K562 (cell line): ENCODE data around the gene ACTL10. TPM values are rescaled to one million over a fixed set of nuclear protein-coding genes. Genes with fewer than 3 reads are reported as not detected.

Experiments
- CBX2 ChIP-seq: fragments of 200-600 bp; sonication (generic); IDR thresholded peaks from one replicate; pipeline ENCODE4 v1.6.1; 2012; ENCODE audit warnings: mild to moderate bottlenecking, low read length, inconsistent platforms; ENCODE audit not compliant: insufficient read depth, poor library complexity, severe bottlenecking
- CC2D1A ChIP-seq: fragments of 450-650 bp; IDR thresholded peaks from 2 replicates; pipeline ENCODE4 v1.6.1; 2017; ENCODE audit warnings: mild to moderate bottlenecking
- HDAC6 ChIP-seq: IDR thresholded peaks from 2 replicates; pipeline ENCODE4 v1.6.1; 2012; ENCODE audit warnings: low read depth, mild to moderate bottlenecking, control low read depth, inconsistent platforms, low read length, moderate library complexity
- MCM3 ChIP-seq: fragments of 450-650 bp; IDR thresholded peaks from 2 replicates; pipeline ENCODE4 v1.6.1; 2016
- RBM39 ChIP-seq: fragments of 200-400 bp; formaldehyde crosslinking; optimal IDR thresholded peaks from 2 replicates; pipeline ENCODE3; 2018; ENCODE audit warnings: low read depth, low read length
- RCOR1 ChIP-seq, 2 experiments: IDR thresholded peaks; 2 replicates each; pipeline ENCODE4 v1.6.1; 2012; ENCODE audit warnings: low read depth in 2 of 2, low read length in 2 of 2, borderline replicate concordance in 1 of 2, improper control_type of control experiment in 1 of 2
- SUPT5H ChIP-seq: fragments of 450-650 bp; IDR thresholded peaks from 2 replicates; pipeline ENCODE4 v1.6.1; 2016
- TCF3 ChIP-seq: sonication (generic); formaldehyde crosslinking; IDR thresholded peaks from 2 replicates; pipeline ENCODE4 v1.4.0; 2020; ENCODE audit warnings: mild to moderate bottlenecking, missing genetic modification reagents
- XRCC3 ChIP-seq: fragments of 450-650 bp; IDR thresholded peaks from 2 replicates; pipeline ENCODE4 v1.6.1; 2017; ENCODE audit warnings: mild to moderate bottlenecking, moderate library complexity
- polyA plus RNA-seq, 8 experiments: library from polyadenylated mRNA; depleted of rRNA in 4 of 8; stranded (reverse) in 5 of 8; unstranded in 3 of 8; fragments of >200 nt; fragmentation: Nextera tagmentation in 2 of 8; fragmentation: Illumina TruSeq in 1 of 8; extraction: Ambion mirVana in 2 of 8; extraction: Trizol in 1 of 8; gene quantifications; 2 replicates each; pipeline versions ENCODE4 v1.2.1 to v1.2.3, GENCODE V29; 2011 to 2014; ENCODE audit warnings: inconsistent platforms in 1 of 8, missing spikeins in 1 of 8
- total RNA-seq, 7 experiments: library from RNA; depleted of rRNA in 6 of 7; stranded (reverse); fragments of >200 nt in 6 of 7; fragmentation: Illumina TruSeq in 2 of 7; extraction: Trizol in 2 of 7; gene quantifications; 2 replicates each; pipeline versions ENCODE4 v1.2.1 to v1.2.3, GENCODE V29; 2011 to 2021; ENCODE audit warnings: low replicate concordance in 1 of 7
- TF ChIP-seq, protein P1 (sequence below), 2 experiments: fragments of 450-650 bp in 1 of 2; sonication (generic) in 1 of 2; formaldehyde crosslinking in 1 of 2; IDR thresholded peaks; 2 replicates each; pipeline versions ENCODE4 v1.7.1 to v1.9.0; 2016 to 2022; ENCODE audit warnings: inconsistent platforms in 1 of 2, mild to moderate bottlenecking in 1 of 2, missing genetic modification reagents in 1 of 2
- TF ChIP-seq, protein P2 (sequence below): sonication (generic); formaldehyde crosslinking; IDR thresholded peaks from 2 replicates; pipeline ENCODE4 v1.8.0; 2022; ENCODE audit warnings: mild to moderate bottlenecking, missing genetic modification reagents
- TF ChIP-seq, protein P3 (sequence below): fragments of 450-650 bp; formaldehyde crosslinking; IDR thresholded peaks from 2 replicates; pipeline ENCODE4 v1.4.0; 2022; ENCODE audit warnings: missing genetic modification characterization

Gene ACTL10
- total and polyA plus RNA-seq, 9 of the 15 experiments (the other 6 are each of a cell fraction or from before 2014, with no cell fraction given): 0.07 to 0.14 TPM; not detected in 7

DNA sequence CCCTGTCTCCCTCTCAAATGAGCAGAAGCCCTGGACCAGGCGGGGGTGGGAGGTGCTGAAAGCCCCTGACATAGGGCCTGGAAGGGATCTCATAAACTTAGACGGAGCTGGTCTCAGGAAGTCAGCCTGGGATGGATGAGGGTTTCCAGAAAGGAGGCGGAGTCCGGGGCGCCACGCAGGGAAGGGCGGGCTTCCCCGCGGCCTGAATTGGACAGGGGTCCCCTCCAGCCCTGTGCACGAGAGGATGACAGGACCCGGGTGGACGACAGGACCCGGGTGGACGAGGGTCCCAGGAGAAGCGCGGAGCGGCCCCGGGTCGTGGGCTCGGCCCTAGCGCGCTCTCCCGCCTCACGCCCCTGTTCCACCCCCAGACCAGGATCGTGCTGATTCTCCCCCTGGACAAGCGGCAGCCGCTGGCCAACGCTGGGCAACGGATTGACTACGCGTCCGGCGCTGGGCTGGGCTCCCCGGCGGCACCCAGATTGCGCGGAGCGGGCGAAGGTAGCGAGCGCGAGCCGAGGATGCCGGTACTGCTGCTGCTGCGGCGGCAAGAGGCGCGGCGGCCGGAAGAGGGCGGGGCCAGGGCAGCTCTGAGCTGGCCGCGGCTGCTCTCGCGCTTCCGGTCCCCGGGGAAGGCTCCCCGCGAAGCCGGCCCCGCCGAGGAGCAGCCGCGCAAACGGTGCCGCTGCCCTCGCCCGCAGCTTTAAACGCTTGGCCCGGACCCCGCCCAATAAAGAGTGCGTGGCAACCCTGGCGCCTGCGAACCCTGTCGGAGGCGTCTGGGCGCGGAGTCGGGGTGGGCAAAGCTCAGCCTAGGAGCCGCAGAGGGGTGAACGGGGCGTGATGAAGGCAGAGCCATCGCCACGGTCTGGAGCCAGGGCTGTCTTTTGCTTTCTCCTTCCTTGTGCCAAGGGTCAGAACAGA, 3.3 kb upstream of the ACTL10 start (continued):
- TF ChIP-seq, protein P1, sequence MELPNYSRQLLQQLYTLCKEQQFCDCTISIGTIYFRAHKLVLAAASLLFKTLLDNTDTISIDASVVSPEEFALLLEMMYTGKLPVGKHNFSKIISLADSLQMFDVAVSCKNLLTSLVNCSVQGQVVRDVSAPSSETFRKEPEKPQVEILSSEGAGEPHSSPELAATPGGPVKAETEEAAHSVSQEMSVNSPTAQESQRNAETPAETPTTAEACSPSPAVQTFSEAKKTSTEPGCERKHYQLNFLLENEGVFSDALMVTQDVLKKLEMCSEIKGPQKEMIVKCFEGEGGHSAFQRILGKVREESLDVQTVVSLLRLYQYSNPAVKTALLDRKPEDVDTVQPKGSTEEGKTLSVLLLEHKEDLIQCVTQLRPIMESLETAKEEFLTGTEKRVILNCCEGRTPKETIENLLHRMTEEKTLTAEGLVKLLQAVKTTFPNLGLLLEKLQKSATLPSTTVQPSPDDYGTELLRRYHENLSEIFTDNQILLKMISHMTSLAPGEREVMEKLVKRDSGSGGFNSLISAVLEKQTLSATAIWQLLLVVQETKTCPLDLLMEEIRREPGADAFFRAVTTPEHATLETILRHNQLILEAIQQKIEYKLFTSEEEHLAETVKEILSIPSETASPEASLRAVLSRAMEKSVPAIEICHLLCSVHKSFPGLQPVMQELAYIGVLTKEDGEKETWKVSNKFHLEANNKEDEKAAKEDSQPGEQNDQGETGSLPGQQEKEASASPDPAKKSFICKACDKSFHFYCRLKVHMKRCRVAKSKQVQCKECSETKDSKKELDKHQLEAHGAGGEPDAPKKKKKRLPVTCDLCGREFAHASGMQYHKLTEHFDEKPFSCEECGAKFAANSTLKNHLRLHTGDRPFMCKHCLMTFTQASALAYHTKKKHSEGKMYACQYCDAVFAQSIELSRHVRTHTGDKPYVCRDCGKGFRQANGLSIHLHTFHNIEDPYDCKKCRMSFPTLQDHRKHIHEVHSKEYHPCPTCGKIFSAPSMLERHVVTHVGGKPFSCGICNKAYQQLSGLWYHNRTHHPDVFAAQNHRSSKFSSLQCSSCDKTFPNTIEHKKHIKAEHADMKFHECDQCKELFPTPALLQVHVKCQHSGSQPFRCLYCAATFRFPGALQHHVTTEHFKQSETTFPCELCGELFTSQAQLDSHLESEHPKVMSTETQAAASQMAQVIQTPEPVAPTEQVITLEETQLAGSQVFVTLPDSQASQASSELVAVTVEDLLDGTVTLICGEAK (IDR thresholded peaks at IDR 0.05): peak; percentile 93
- TF ChIP-seq, protein P1 (CRISPR knock-in tag; IDR thresholded peaks at IDR 0.05): no peak
- TF ChIP-seq CBX2 (no peak), XRCC3 (no peak), HDAC6 (no peak), SUPT5H (peak; percentile 77), MCM3 (no peak), RBM39 (no peak), TCF3 (no peak; the same call in 1 of the 2 replicates), CC2D1A (no peak), RCOR1 (IDR thresholded peaks at IDR 0.05; ENCODE audit: borderline replicate concordance in 1 of 2, low read depth in 2 of 2, low read length in 2 of 2) (0 out of 4 replicates have a peak, but pooled peaks of 1 of the 2 experiments have one; percentile 5)
- TF ChIP-seq, protein P2, sequence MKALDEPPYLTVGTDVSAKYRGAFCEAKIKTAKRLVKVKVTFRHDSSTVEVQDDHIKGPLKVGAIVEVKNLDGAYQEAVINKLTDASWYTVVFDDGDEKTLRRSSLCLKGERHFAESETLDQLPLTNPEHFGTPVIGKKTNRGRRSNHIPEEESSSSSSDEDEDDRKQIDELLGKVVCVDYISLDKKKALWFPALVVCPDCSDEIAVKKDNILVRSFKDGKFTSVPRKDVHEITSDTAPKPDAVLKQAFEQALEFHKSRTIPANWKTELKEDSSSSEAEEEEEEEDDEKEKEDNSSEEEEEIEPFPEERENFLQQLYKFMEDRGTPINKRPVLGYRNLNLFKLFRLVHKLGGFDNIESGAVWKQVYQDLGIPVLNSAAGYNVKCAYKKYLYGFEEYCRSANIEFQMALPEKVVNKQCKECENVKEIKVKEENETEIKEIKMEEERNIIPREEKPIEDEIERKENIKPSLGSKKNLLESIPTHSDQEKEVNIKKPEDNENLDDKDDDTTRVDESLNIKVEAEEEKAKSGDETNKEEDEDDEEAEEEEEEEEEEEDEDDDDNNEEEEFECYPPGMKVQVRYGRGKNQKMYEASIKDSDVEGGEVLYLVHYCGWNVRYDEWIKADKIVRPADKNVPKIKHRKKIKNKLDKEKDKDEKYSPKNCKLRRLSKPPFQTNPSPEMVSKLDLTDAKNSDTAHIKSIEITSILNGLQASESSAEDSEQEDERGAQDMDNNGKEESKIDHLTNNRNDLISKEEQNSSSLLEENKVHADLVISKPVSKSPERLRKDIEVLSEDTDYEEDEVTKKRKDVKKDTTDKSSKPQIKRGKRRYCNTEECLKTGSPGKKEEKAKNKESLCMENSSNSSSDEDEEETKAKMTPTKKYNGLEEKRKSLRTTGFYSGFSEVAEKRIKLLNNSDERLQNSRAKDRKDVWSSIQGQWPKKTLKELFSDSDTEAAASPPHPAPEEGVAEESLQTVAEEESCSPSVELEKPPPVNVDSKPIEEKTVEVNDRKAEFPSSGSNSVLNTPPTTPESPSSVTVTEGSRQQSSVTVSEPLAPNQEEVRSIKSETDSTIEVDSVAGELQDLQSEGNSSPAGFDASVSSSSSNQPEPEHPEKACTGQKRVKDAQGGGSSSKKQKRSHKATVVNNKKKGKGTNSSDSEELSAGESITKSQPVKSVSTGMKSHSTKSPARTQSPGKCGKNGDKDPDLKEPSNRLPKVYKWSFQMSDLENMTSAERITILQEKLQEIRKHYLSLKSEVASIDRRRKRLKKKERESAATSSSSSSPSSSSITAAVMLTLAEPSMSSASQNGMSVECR (CRISPR knock-in tag): peak; percentile 65
- TF ChIP-seq, protein P3, sequence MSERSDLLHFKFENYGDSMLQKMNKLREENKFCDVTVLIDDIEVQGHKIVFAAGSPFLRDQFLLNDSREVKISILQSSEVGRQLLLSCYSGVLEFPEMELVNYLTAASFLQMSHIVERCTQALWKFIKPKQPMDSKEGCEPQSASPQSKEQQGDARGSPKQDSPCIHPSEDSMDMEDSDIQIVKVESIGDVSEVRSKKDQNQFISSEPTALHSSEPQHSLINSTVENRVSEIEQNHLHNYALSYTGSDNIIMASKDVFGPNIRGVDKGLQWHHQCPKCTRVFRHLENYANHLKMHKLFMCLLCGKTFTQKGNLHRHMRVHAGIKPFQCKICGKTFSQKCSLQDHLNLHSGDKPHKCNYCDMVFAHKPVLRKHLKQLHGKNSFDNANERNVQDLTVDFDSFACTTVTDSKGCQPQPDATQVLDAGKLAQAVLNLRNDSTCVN (CRISPR knock-in tag): peak; percentile 53
